Measurements from ENCODE around the gene ABLIM3.

Gene ABLIM3

DNA sequence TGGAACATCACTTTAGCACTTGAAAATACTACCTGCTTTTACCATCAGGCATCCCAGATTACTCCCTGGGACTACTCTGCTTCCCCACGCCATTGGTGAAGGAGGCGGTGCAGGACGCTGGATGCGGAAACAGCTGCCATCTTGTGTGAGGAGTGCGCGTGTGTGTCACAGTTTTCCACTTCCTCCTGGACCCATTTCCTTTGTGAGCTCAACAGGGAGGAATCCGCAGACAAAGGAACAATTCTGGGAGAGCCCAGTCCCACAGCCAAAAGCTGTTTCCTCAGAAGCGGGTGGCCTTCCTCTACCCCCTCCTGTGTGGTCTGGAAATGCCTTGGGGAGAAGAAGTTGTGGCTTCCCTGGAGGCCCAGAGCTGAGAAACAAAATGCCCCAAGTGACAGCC, 147.1 kb downstream of the ABLIM3 start:
- no peak overlapping the region for H3K4me3 ChIP-seq (ENCODE audit: low read length)
- DNase-seq (ENCODE audit: low read depth) = no peak
- TF ChIP-seq CTCF (conservative IDR thresholded peaks at IDR 0.05; ENCODE audit: low read depth, low read length) = no peak

DNA sequence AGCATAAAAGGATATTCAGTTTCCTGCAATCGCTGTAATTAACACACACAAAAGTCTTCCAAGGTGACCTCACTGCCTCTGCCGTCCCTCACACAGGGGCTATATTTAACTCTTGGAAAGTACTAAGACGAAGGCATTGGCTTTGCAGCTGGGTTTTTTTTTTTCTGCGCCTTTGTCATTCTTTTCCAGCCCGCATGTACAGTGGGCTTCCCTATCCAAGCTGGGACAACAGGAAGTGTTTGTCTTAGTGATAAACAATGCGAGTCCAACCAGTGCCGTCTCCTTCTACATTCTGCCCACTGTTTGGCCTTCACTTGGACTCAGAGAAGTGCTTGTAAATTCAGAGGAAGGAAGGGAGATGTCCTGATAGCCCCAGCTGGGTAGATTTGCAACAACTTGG, 148.0 kb downstream of the ABLIM3 start:
- H3K4me3 ChIP-seq (ENCODE audit: low read length) = no peak overlapping the region
- TF ChIP-seq CTCF (conservative IDR thresholded peaks at IDR 0.05; ENCODE audit: low read depth, low read length) = no peak
- no peak for DNase-seq (ENCODE audit: low read depth)

GRCh38 chr5:149294872-149295829, 153.9 kb downstream of the ABLIM3 start:
- no peak for TF ChIP-seq CTCF (conservative IDR thresholded peaks at IDR 0.05; ENCODE audit: low read depth, low read length)
- H3K4me3 ChIP-seq (ENCODE audit: low read length) = no peak overlapping the region
- DNase-seq (ENCODE audit: low read depth) = no peak

DNA sequence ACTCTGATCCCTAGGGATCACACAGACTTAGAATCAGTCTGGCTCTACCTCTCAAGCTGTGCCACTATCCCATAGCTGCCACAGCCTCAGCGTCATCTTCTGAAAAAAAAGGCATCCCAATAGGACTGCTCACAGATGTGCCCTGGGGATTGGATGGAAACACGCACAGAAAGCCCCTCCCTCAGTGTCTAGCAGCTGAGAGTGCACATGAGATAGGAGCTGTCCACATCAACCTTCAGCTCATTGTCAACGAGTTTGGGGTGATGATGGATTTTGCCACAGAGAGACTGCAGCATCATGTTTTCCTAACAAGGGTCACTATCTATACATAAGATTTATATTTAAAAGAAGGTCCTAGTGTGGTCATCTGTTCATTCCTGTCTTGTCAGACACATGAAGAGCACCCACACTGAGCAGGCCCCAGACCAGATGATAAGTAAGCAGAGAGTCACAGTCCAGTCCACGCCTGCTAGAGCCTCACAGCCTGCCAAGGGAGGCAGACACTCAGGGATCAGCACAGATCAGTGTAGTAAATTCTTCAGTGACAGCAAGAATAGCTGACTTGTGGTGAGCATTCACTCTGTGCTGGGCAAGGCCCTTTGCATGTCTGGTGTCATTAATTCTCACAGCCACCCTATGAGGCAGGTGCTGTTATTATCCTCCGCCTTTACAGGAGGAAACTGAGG, 156.2 kb downstream of the ABLIM3 start:
- DNase-seq (ENCODE audit: low read depth) = no peak
- no peak for TF ChIP-seq CTCF (conservative IDR thresholded peaks at IDR 0.05; ENCODE audit: low read depth, low read length)

GRCh38 chr5:149298163-149298562, 156.9 kb downstream of the ABLIM3 start:
- no peak for TF ChIP-seq CTCF (conservative IDR thresholded peaks at IDR 0.05; ENCODE audit: low read depth, low read length)
- no peak overlapping the region for H3K4me3 ChIP-seq (ENCODE audit: low read length)
- DNase-seq (ENCODE audit: low read depth) = no peak

More for the DNA sequence above, 156.2 kb downstream of the ABLIM3 start:
- H3K4me3 ChIP-seq (ENCODE audit: low read length) = no peak overlapping the region

- TF ChIP-seq CTCF (conservative IDR thresholded peaks at IDR 0.05; ENCODE audit: low read depth, low read length) = no peak
- H3K4me3 ChIP-seq (ENCODE audit: low read length) = no peak overlapping the region
- no peak for DNase-seq (ENCODE audit: low read depth)
Measured at GRCh38 chr5:149298842-149299404, 157.6 kb downstream of the ABLIM3 start.

All from retinal pigment epithelial cell (primary cell).